ENCODE data around the gene KCTD2. TPM values are rescaled to one million over a fixed set of nuclear protein-coding genes. Genes with fewer than 3 reads are reported as not detected.
A peak's percentile ranks its signal among the peaks of the same experiment; 100 is the strongest.

Gene KCTD2
- total and polyA plus RNA-seq, 2 of the 13 experiments (the other 11 are each of a cell fraction or from before 2014, with no cell fraction given) = 28.3 to 32.6 TPM

GRCh38 chr17:75077072-75077495 lies 30.1 kb downstream of the KCTD2 start (continued):
- TF ChIP-seq FOXP4 (CRISPR knock-in tag; IDR thresholded peaks at IDR 0.05) = peak; percentile 74
- no peak for TF ChIP-seq ZNF83 (CRISPR knock-in tag; IDR thresholded peaks at IDR 0.05; ENCODE audit: borderline replicate concordance)
- peak; percentile 55; the same call in 1 of the 2 replicates for TF ChIP-seq KMT2A (CRISPR knock-in tag; IDR thresholded peaks at IDR 0.05)
- no peak for TF ChIP-seq SP1 (IDR thresholded peaks at IDR 0.05)
- TF ChIP-seq SP1 (CRISPR knock-in tag; IDR thresholded peaks at IDR 0.05) = no peak
- peak; percentile 67; the same call in 1 of the 2 replicates for TF ChIP-seq ZNF580 (CRISPR knock-in tag; IDR thresholded peaks at IDR 0.05; ENCODE audit: borderline replicate concordance, low read depth)
- peak; percentile 48 for TF ChIP-seq FOXA3 (CRISPR knock-in tag; IDR thresholded peaks at IDR 0.05)
- no peak for TF ChIP-seq TP53 (CRISPR knock-in tag; conservative IDR thresholded peaks at IDR 0.05)
- TF ChIP-seq ELF1 (CRISPR knock-in tag; IDR thresholded peaks at IDR 0.05) = 0 out of 2 replicates have a peak, but pooled peaks have one; percentile 26
- TF ChIP-seq NR2F1 (CRISPR knock-in tag; IDR thresholded peaks at IDR 0.05) = peak; percentile 80 to 86; a peak in 3 of 4 replicates
- no peak for TF ChIP-seq DNMT3B (CRISPR knock-in tag; conservative IDR thresholded peaks at IDR 0.05)
- no peak for TF ChIP-seq ZFAT (CRISPR knock-in tag; conservative IDR thresholded peaks at IDR 0.05)
- peak; percentile 43; the same call in 1 of the 2 replicates for TF ChIP-seq YEATS2 (CRISPR knock-in tag; IDR thresholded peaks at IDR 0.05; ENCODE audit: borderline replicate concordance)
- TF ChIP-seq TBX2 (CRISPR knock-in tag; IDR thresholded peaks at IDR 0.05; ENCODE audit: borderline replicate concordance) = peak; percentile 84
- no peak for TF ChIP-seq NRL (CRISPR knock-in tag; IDR thresholded peaks at IDR 0.05; ENCODE audit: borderline replicate concordance)
- no peak; the same call in 1 of the 2 replicates for TF ChIP-seq HOXD1 (CRISPR knock-in tag; IDR thresholded peaks at IDR 0.05)
- no peak for TF ChIP-seq ZMAT5 (CRISPR knock-in tag; IDR thresholded peaks at IDR 0.05; ENCODE audit: borderline replicate concordance, low read depth)
- peak; percentile 69; the same call in 1 of the 2 replicates for TF ChIP-seq ZNF564 (CRISPR knock-in tag; IDR thresholded peaks at IDR 0.05)
- 0 out of 2 replicates have a peak, but pooled peaks have one; percentile 25 for TF ChIP-seq ZNF225 (CRISPR knock-in tag; IDR thresholded peaks at IDR 0.05)
- peak; percentile 21; the same call in 1 of the 2 replicates for TF ChIP-seq FOXC1 (CRISPR knock-in tag; IDR thresholded peaks at IDR 0.05; ENCODE audit: borderline replicate concordance)
- TF ChIP-seq ZNF501 (CRISPR knock-in tag; IDR thresholded peaks at IDR 0.05) = no peak
- TF ChIP-seq HHEX (CRISPR knock-in tag; IDR thresholded peaks at IDR 0.05) = no peak
- no peak for TF ChIP-seq ZNF552 (CRISPR knock-in tag; IDR thresholded peaks at IDR 0.05; ENCODE audit: borderline replicate concordance)
- 0 out of 2 replicates have a peak, but pooled peaks have one; percentile 43 for TF ChIP-seq ELF3 (CRISPR knock-in tag; IDR thresholded peaks at IDR 0.05)
- no peak for TF ChIP-seq MEIS2 (CRISPR knock-in tag; IDR thresholded peaks at IDR 0.05)
- no peak for TF ChIP-seq ZNF30 (CRISPR knock-in tag; IDR thresholded peaks at IDR 0.05)
- no peak for TF ChIP-seq MTA3 (CRISPR knock-in tag; IDR thresholded peaks at IDR 0.05)

Data from HepG2 (cell line).